SK-N-SH treated with all-trans-retinoic acid at 6 μM for 48 hours (cell line): ENCODE results near the gene LMOD3.

Source experiments
- RARB ChIP-seq: fragments of 250-450 bp; sonication (Bioruptor Pico); IDR thresholded peaks from 2 replicates; pipeline ENCODE4 v1.8.0; 2021; ENCODE audit warnings: mild to moderate bottlenecking, moderate library complexity
- SNAI2 ChIP-seq: fragments of 250-450 bp; sonication (Bioruptor Pico); IDR thresholded peaks from 2 replicates; pipeline ENCODE4 v1.5.0; 2020; ENCODE audit warnings: mild to moderate bottlenecking, moderate library complexity
- ZNF565 ChIP-seq: fragments of 450-650 bp; formaldehyde crosslinking; conservative IDR thresholded peaks from 2 replicates; pipeline ENCODE4 v1.5.0; 2020; ENCODE audit warnings: low read depth, mild to moderate bottlenecking, moderate library complexity
- TF ChIP-seq, protein P1 (sequence below): fragments of 250-450 bp; sonication (Bioruptor Pico); IDR thresholded peaks from 2 replicates; pipeline ENCODE4 v1.8.0; 2021; ENCODE audit warnings: low read depth, mild to moderate bottlenecking, moderate library complexity, borderline replicate concordance
- TF ChIP-seq, protein P2 (sequence below): fragments of 250-450 bp; sonication (Bioruptor Pico); IDR thresholded peaks from 2 replicates; pipeline ENCODE4 v1.8.0; 2020; ENCODE audit warnings: mild to moderate bottlenecking, moderate library complexity, borderline replicate concordance
- TF ChIP-seq, protein P3 (sequence below): fragments of 250-450 bp; sonication (Bioruptor Pico); IDR thresholded peaks from 2 replicates; pipeline ENCODE4 v1.5.1; 2020; ENCODE audit warnings: low read depth, mild to moderate bottlenecking, moderate library complexity

DNA sequence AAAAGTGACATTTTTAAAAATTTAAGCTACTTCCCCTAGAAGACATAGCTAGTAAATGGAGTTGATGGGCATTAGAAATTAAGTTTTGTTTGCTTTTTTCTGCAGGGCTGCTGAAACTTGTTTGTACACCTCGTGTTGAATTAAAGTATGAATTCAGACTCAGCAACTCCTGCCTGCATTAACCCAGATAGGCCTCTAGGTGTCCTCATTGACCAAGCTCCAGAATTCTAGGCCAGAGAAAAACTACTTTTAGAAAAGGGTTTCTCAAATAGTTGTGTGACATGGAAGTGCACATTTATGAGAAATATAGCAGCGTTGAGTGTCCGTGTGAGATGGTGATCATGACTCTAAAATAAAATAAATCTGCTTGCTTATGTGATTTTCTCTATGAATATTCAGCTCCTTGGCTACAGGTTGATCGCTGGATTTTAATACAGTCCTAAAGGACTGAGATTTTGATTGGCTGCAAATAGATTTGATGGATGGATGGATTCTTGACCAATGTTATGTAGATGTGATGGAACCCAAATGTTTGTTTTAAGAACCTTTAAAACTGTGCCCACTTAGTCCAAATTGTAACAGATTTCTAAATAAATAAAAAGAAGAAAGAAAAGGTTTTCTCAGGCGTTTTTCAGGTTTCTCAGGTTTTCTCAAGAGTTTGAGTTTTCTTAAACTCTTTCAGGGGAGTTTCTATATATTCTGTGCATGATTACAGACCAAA is 39.4 kb upstream of the LMOD3 start:
- TF ChIP-seq, protein P1, sequence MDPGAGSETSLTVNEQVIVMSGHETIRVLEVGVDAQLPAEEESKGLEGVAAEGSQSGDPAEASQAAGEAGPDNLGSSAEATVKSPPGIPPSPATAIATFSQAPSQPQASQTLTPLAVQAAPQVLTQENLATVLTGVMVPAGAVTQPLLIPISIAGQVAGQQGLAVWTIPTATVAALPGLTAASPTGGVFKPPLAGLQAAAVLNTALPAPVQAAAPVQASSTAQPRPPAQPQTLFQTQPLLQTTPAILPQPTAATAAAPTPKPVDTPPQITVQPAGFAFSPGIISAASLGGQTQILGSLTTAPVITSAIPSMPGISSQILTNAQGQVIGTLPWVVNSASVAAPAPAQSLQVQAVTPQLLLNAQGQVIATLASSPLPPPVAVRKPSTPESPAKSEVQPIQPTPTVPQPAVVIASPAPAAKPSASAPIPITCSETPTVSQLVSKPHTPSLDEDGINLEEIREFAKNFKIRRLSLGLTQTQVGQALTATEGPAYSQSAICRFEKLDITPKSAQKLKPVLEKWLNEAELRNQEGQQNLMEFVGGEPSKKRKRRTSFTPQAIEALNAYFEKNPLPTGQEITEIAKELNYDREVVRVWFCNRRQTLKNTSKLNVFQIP (CRISPR knock-in tag), result no peak
- TF ChIP-seq, protein P2, sequence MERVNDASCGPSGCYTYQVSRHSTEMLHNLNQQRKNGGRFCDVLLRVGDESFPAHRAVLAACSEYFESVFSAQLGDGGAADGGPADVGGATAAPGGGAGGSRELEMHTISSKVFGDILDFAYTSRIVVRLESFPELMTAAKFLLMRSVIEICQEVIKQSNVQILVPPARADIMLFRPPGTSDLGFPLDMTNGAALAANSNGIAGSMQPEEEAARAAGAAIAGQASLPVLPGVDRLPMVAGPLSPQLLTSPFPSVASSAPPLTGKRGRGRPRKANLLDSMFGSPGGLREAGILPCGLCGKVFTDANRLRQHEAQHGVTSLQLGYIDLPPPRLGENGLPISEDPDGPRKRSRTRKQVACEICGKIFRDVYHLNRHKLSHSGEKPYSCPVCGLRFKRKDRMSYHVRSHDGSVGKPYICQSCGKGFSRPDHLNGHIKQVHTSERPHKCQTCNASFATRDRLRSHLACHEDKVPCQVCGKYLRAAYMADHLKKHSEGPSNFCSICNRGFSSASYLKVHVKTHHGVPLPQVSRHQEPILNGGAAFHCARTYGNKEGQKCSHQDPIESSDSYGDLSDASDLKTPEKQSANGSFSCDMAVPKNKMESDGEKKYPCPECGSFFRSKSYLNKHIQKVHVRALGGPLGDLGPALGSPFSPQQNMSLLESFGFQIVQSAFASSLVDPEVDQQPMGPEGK, result no peak
- TF ChIP-seq ZNF565 (CRISPR knock-in tag) (no peak), RARB (no peak), SNAI2 (CRISPR knock-in tag) (no peak)
- TF ChIP-seq, protein P3, sequence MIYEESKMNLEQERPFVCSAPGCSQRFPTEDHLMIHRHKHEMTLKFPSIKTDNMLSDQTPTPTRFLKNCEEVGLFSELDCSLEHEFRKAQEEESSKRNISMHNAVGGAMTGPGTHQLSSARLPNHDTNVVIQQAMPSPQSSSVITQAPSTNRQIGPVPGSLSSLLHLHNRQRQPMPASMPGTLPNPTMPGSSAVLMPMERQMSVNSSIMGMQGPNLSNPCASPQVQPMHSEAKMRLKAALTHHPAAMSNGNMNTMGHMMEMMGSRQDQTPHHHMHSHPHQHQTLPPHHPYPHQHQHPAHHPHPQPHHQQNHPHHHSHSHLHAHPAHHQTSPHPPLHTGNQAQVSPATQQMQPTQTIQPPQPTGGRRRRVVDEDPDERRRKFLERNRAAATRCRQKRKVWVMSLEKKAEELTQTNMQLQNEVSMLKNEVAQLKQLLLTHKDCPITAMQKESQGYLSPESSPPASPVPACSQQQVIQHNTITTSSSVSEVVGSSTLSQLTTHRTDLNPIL (CRISPR knock-in tag), result no peak
